ENCODE data around the gene VDAC2. TPM values are rescaled to one million over a fixed set of nuclear protein-coding genes. Genes with fewer than 3 reads are reported as not detected.

The VDAC2 gene
- total RNA-seq, 1 experiment from 2014 or later, result 284 TPM

DNA sequence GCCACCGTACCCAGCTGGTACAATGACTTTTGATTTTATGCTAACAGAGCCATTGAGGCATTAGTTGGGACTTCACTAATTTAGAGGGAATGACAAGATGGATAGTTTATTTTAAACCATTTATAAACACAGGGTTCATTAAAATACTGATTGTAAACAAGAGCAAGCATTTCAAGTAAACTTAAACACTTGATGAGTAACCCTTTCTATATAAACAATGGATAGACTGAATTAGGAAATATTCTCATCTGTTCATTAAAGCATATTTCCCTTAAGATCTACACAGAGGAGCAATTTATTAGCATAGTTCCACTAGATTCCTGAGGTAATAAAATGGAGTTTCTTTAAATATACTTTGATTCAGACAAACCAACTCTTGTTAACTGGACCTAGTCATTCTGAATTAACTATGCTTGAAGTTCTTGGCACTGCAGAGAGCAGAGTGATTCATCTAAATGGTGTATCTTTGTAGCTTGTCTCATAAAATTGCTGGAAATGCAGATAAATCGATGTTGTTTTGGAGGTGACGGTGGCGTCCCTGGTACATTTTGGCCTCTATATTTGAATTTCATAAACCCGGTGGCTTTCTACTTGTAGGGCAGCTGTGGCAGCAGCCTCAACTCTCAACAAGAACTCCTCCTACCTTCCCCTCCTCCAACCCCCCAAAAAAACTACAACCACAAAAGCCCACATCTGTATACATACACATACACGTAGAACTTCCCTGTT, 15.4 kb upstream of the VDAC2 start:
- POLR2A ChIA-PET, result no interaction called here
- H3K36me3 Mint-ChIP-seq, result no peaks in the 10 kb centered on the region
- peaks cover 5% of the 10 kb centered on the region for H3K4me1 Mint-ChIP-seq
- DNase-seq (ENCODE audit: low spot score) (no peak), ATAC-seq (no peak)
- H3K27ac Mint-ChIP-seq, result 0 out of 2 replicates have a peak overlapping the region, but pooled peaks have one; percentile 27
- H3K4me3 Mint-ChIP-seq, result no peak overlapping the region
- H3K9me3 Mint-ChIP-seq, result no peaks in the 10 kb centered on the region
- CTCF ChIA-PET, result interaction anchor here (1.4 kb wide), 1 partner anchor 16 kb away, joined by 3 read pairs; the partner anchor contains the start of gene VDAC2
- no peak for TF ChIP-seq HMGA2 (CRISPR knock-in tag; IDR thresholded peaks at IDR 0.05)
- TF ChIP-seq, protein P1, sequence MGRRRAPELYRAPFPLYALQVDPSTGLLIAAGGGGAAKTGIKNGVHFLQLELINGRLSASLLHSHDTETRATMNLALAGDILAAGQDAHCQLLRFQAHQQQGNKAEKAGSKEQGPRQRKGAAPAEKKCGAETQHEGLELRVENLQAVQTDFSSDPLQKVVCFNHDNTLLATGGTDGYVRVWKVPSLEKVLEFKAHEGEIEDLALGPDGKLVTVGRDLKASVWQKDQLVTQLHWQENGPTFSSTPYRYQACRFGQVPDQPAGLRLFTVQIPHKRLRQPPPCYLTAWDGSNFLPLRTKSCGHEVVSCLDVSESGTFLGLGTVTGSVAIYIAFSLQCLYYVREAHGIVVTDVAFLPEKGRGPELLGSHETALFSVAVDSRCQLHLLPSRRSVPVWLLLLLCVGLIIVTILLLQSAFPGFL (CRISPR knock-in tag; IDR thresholded peaks at IDR 0.05; ENCODE audit: borderline replicate concordance), result no peak
- TF ChIP-seq, protein P2, sequence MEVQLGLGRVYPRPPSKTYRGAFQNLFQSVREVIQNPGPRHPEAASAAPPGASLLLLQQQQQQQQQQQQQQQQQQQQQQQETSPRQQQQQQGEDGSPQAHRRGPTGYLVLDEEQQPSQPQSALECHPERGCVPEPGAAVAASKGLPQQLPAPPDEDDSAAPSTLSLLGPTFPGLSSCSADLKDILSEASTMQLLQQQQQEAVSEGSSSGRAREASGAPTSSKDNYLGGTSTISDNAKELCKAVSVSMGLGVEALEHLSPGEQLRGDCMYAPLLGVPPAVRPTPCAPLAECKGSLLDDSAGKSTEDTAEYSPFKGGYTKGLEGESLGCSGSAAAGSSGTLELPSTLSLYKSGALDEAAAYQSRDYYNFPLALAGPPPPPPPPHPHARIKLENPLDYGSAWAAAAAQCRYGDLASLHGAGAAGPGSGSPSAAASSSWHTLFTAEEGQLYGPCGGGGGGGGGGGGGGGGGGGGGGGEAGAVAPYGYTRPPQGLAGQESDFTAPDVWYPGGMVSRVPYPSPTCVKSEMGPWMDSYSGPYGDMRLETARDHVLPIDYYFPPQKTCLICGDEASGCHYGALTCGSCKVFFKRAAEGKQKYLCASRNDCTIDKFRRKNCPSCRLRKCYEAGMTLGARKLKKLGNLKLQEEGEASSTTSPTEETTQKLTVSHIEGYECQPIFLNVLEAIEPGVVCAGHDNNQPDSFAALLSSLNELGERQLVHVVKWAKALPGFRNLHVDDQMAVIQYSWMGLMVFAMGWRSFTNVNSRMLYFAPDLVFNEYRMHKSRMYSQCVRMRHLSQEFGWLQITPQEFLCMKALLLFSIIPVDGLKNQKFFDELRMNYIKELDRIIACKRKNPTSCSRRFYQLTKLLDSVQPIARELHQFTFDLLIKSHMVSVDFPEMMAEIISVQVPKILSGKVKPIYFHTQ (CRISPR knock-in tag; IDR thresholded peaks at IDR 0.05), result no peak
- TF ChIP-seq, protein P3, sequence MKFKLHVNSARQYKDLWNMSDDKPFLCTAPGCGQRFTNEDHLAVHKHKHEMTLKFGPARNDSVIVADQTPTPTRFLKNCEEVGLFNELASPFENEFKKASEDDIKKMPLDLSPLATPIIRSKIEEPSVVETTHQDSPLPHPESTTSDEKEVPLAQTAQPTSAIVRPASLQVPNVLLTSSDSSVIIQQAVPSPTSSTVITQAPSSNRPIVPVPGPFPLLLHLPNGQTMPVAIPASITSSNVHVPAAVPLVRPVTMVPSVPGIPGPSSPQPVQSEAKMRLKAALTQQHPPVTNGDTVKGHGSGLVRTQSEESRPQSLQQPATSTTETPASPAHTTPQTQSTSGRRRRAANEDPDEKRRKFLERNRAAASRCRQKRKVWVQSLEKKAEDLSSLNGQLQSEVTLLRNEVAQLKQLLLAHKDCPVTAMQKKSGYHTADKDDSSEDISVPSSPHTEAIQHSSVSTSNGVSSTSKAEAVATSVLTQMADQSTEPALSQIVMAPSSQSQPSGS (CRISPR knock-in tag; IDR thresholded peaks at IDR 0.05; ENCODE audit: borderline replicate concordance, low read depth), result no peak
- no peak for TF ChIP-seq ZNF671 (CRISPR knock-in tag; IDR thresholded peaks at IDR 0.05)
- no peak for TF ChIP-seq NR2C2 (CRISPR knock-in tag; IDR thresholded peaks at IDR 0.05)
- TF ChIP-seq, protein P4, sequence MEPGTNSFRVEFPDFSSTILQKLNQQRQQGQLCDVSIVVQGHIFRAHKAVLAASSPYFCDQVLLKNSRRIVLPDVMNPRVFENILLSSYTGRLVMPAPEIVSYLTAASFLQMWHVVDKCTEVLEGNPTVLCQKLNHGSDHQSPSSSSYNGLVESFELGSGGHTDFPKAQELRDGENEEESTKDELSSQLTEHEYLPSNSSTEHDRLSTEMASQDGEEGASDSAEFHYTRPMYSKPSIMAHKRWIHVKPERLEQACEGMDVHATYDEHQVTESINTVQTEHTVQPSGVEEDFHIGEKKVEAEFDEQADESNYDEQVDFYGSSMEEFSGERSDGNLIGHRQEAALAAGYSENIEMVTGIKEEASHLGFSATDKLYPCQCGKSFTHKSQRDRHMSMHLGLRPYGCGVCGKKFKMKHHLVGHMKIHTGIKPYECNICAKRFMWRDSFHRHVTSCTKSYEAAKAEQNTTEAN (CRISPR knock-in tag; IDR thresholded peaks at IDR 0.05), result no peak
- TF ChIP-seq, protein P5, sequence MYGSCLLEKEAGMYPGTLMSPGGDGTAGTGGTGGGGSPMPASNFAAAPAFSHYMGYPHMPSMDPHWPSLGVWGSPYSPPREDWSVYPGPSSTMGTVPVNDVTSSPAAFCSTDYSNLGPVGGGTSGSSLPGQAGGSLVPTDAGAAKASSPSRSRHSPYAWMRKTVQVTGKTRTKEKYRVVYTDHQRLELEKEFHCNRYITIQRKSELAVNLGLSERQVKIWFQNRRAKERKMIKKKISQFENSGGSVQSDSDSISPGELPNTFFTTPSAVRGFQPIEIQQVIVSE (CRISPR knock-in tag; IDR thresholded peaks at IDR 0.05; ENCODE audit: borderline replicate concordance), result no peak
- TF ChIP-seq ZNF232 (CRISPR knock-in tag; IDR thresholded peaks at IDR 0.05), result no peak
- TF ChIP-seq GTF2I (CRISPR knock-in tag; conservative IDR thresholded peaks at IDR 0.05), result no peak
- TF ChIP-seq ESRRA (CRISPR knock-in tag; IDR thresholded peaks at IDR 0.05; ENCODE audit: borderline replicate concordance), result no peak
- no peak for TF ChIP-seq ZNF219 (CRISPR knock-in tag; IDR thresholded peaks at IDR 0.05; ENCODE audit: borderline replicate concordance)
- TF ChIP-seq OVOL2 (CRISPR knock-in tag; IDR thresholded peaks at IDR 0.05; ENCODE audit: borderline replicate concordance), result no peak
- TF ChIP-seq, protein P6, sequence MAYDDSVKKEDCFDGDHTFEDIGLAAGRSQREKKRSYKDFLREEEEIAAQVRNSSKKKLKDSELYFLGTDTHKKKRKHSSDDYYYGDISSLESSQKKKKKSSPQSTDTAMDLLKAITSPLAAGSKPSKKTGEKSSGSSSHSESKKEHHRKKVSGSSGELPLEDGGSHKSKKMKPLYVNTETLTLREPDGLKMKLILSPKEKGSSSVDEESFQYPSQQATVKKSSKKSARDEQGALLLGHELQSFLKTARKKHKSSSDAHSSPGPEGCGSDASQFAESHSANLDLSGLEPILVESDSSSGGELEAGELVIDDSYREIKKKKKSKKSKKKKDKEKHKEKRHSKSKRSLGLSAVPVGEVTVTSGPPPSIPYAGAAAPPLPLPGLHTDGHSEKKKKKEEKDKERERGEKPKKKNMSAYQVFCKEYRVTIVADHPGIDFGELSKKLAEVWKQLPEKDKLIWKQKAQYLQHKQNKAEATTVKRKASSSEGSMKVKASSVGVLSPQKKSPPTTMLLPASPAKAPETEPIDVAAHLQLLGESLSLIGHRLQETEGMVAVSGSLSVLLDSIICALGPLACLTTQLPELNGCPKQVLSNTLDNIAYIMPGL (CRISPR knock-in tag; IDR thresholded peaks at IDR 0.05), result no peak
- H3K27me3 Mint-ChIP-seq (ENCODE audit: low read depth), result no peaks in the 10 kb centered on the region

DNA sequence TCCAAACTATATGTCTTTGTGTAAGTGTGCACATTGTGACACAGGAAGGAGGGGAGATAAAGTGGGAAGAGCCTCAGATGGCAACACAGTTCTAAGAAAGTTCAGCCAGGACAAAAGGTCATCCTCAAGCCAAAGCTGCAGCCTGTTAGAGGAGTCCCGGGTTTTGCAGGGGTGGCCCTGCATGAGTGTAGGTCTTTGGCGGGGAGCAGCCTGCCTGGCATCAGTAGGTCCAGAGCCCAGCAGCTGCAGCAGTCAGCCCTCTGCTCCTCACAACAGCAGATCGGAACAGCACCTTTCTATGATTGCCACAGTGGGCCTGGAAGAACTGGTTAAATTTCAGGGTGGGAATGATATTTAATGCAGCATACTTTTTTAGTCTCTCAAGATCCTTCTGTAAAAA, 13.5 kb upstream of the VDAC2 start:
- ATAC-seq (no peak), DNase-seq (ENCODE audit: low spot score) (no peak)
- Mint-ChIP-seq H3K9me3 (no peaks in the 10 kb centered on the region), H3K36me3 (no peaks in the 10 kb centered on the region), H3K4me1 (peaks cover 2% of the 10 kb centered on the region; the same call in 1 of the 2 replicates), H3K27me3 (ENCODE audit: low read depth) (no peaks in the 10 kb centered on the region), H3K27ac (no peak overlapping the region), H3K4me3 (no peak overlapping the region)
- TF ChIP-seq, protein P7, sequence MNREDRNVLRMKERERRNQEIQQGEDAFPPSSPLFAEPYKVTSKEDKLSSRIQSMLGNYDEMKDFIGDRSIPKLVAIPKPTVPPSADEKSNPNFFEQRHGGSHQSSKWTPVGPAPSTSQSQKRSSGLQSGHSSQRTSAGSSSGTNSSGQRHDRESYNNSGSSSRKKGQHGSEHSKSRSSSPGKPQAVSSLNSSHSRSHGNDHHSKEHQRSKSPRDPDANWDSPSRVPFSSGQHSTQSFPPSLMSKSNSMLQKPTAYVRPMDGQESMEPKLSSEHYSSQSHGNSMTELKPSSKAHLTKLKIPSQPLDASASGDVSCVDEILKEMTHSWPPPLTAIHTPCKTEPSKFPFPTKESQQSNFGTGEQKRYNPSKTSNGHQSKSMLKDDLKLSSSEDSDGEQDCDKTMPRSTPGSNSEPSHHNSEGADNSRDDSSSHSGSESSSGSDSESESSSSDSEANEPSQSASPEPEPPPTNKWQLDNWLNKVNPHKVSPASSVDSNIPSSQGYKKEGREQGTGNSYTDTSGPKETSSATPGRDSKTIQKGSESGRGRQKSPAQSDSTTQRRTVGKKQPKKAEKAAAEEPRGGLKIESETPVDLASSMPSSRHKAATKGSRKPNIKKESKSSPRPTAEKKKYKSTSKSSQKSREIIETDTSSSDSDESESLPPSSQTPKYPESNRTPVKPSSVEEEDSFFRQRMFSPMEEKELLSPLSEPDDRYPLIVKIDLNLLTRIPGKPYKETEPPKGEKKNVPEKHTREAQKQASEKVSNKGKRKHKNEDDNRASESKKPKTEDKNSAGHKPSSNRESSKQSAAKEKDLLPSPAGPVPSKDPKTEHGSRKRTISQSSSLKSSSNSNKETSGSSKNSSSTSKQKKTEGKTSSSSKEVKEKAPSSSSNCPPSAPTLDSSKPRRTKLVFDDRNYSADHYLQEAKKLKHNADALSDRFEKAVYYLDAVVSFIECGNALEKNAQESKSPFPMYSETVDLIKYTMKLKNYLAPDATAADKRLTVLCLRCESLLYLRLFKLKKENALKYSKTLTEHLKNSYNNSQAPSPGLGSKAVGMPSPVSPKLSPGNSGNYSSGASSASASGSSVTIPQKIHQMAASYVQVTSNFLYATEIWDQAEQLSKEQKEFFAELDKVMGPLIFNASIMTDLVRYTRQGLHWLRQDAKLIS (CRISPR knock-in tag; IDR thresholded peaks at IDR 0.05; ENCODE audit: borderline replicate concordance), result no peak
- POLR2A ChIA-PET, result interaction anchor here (1.0 kb wide), 1 partner anchor 9 kb away, joined by 3 read pairs; no protein-coding TSS in a partner anchor
- CTCF ChIA-PET, result interaction anchor here (0.6 to 5.0 kb wide), 3 partner anchors 10 to 76 kb away, joined by 3 to 38 read pairs (median 4); no protein-coding TSS in a partner anchor
